T-cell (primary cell): ENCODE data around the gene COG3. TPM values are rescaled to one million over a fixed set of nuclear protein-coding genes. Genes with fewer than 3 reads are reported as not detected.
A peak's percentile ranks its signal among the peaks of the same experiment; 100 is the strongest.

Experiments used
- ATAC-seq, 4 experiments: fragments of 200-7000 bp in 3 of 4; fragments of 150-1000 bp in 1 of 4; cut with Tn5 transposase; replicated peaks in 1 of 4; 1 replicate in 3 of 4; 2 replicates in 1 of 4; pipeline ENCODE4 v1.10.0; 2021; ENCODE audit warnings: moderate library complexity in 3 of 4, mild to moderate bottlenecking in 2 of 4, moderate number of reproducible peaks in 1 of 4
- CTCF ChIA-PET, 2 donors: fragments of 300-600 bp; sonication (Branson Sonifier 250); formaldehyde crosslinking; loops; one replicate each; lab custom pipeline; 2022; ENCODE audit warnings: antibody characterized with exemption in 2 of 2; lab: Charles Lee
- POLR2A ChIA-PET, 2 donors: fragments of 300-600 bp; sonication (Branson Sonifier 250); formaldehyde crosslinking; loops; one replicate each; lab custom pipeline; 2022; ENCODE audit warnings: antibody characterized with exemption in 2 of 2; lab: Charles Lee
- DNase-seq, 35 experiments: peaks; one replicate each; pipeline versions ENCODE4 v3.0.0 to v3.0.0-alpha.2; 2013 to 2023
- H3K27ac ChIP-seq: one replicate; pipeline ENCODE4 v1.5.1; 2013; ENCODE audit warnings: low read length
- H3K27me3 ChIP-seq, 2 experiments: replicated peaks in 1 of 2; 1 replicate in 1 of 2; 2 replicates in 1 of 2; pipeline versions ENCODE4 v1.6.1 to v1.7.0; 2013; ENCODE audit warnings: low read length in 1 of 2, mixed read lengths in 1 of 2; ENCODE audit not compliant: control insufficient read depth in 2 of 2, insufficient read depth in 2 of 2; ENCODE audit errors: extremely low read depth in 1 of 2
- H3K36me3 ChIP-seq, 2 donors: 1 replicate in 1 of 2; 2 replicates in 1 of 2; pipeline versions ENCODE4 v1.6.1 to v1.7.0; 2013; ENCODE audit warnings: low read length in 1 of 2; ENCODE audit not compliant: control insufficient read depth in 2 of 2, insufficient read depth in 1 of 2; ENCODE audit errors: extremely low read depth in 1 of 2
- H3K4me1 ChIP-seq, 2 experiments: 1 replicate in 1 of 2; 2 replicates in 1 of 2; pipeline versions ENCODE4 v1.6.1 to v1.7.0; 2013; ENCODE audit warnings: low read length in 2 of 2, mixed read lengths in 1 of 2; ENCODE audit not compliant: insufficient read depth in 2 of 2, control insufficient read depth in 1 of 2; ENCODE audit errors: extremely low read depth in 1 of 2
- H3K4me3 ChIP-seq, 2 donors: 1 replicate in 1 of 2; 2 replicates in 1 of 2; pipeline versions ENCODE4 v1.5.1 to v1.7.0; 2013; ENCODE audit warnings: mild to moderate bottlenecking in 2 of 2, low read length in 1 of 2, moderate library complexity in 1 of 2; ENCODE audit not compliant: control insufficient read depth in 1 of 2; ENCODE audit errors: extremely low read depth in 1 of 2
- H3K9me3 ChIP-seq: 2 replicates; pipeline ENCODE4 v1.7.0; 2013
- H3K27ac Mint-ChIP-seq, 2 donors: one replicate each; pipeline ENCODE4 v1.8.0; 2020 to 2021; ENCODE audit warnings: mild to moderate bottlenecking in 2 of 2, mixed read lengths in 2 of 2
- H3K27me3 Mint-ChIP-seq, 2 donors: one replicate each; pipeline ENCODE4 v1.8.0; 2021 to 2022; ENCODE audit warnings: mixed read lengths in 2 of 2
- H3K36me3 Mint-ChIP-seq: one replicate; pipeline ENCODE4 v1.8.0; 2021; ENCODE audit warnings: mixed read lengths
- H3K4me1 Mint-ChIP-seq, 3 donors: one replicate each; pipeline ENCODE4 v1.8.0; 2020 to 2022; ENCODE audit warnings: mixed read lengths in 3 of 3, mild to moderate bottlenecking in 1 of 3
- H3K4me3 Mint-ChIP-seq, 3 donors: one replicate each; pipeline ENCODE4 v1.8.0; 2020 to 2022; ENCODE audit warnings: mild to moderate bottlenecking in 3 of 3, mixed read lengths in 3 of 3, moderate library complexity in 3 of 3
- H3K9me3 Mint-ChIP-seq, 3 donors: one replicate each; pipeline ENCODE4 v1.8.0; 2020 to 2022; ENCODE audit warnings: mixed read lengths in 3 of 3
- WGBS: methylation state at CpG from one replicate; pipeline ENCODE4 v1.1.5; 2013; ENCODE audit warnings: missing lambda C conversion rate; ENCODE audit not compliant: insufficient coverage; 5-methylcytosine and 5-hydroxymethylcytosine counted together
- total RNA-seq, 35 experiments: library from RNA in 6 of 35; stranded (reverse) in 6 of 35; fragments of 120-200 nt in 1 of 35; gene quantifications; one replicate each; pipeline versions ENCODE4 v1.2.1 to v1.2.4 and lab custom pipeline; 2013 to 2026

The COG3 gene
- total RNA-seq, 5 donors from 2014 or later (not counting 1 experiment from before 2014, with no cell fraction given) = 40.0 to 47.0 (median 42.3) TPM

GRCh38 chr13:45518525-45519245 lies 53.9 kb downstream of the COG3 start:
- no peak for ATAC-seq
- 88% methylated on average over 4 of the region's 4 CpGs for WGBS
- no peak for DNase-seq
- ChIA-PET POLR2A (no interaction called here), CTCF (interaction anchor here in 1 of 2 donors (0.5 kb wide), 1 partner anchor 147 kb away, joined by 8 read pairs; no protein-coding TSS in a partner anchor)
- no peak overlapping the region for H3K27ac ChIP-seq
- Mint-ChIP-seq H3K4me3 (no peak overlapping the region), H3K4me1 (peaks cover 3 to 15% (median 5%) of the 10 kb centered on the region in 3 donors), H3K9me3 (no peaks in the 10 kb centered on the region), H3K27ac (no peak overlapping the region), H3K27me3 (no peaks in the 10 kb centered on the region), H3K36me3 (peaks cover 59% of the 10 kb centered on the region)
- H3K4me3 ChIP-seq = no peak overlapping the region
- H3K9me3 ChIP-seq = no peaks in the 10 kb centered on the region
- H3K27me3 ChIP-seq = no peaks in the 10 kb centered on the region
- peaks cover 3 to 67% of the 10 kb centered on the region in 2 donors for H3K36me3 ChIP-seq
- H3K4me1 ChIP-seq = no peaks in the 10 kb centered on the region

DNA sequence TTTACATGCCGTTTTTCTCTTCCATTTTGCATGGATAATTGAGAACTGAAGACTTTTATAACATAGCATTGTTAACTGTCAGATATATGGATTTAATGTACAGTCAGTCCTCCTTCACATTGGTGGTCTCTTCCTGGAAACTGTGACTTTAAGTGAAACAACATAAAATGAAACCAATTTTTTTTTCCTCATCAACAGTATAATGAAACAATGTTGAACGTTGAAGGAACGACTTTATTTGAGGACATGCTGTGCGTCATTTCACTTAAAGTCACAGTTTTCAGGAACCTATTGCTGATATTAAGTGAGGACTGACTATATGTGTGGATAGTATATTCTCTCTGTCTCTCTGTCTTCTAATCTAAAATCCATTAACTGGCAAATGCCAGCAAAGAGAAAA lies 54.8 kb downstream of the COG3 start:
- peaks cover 64% of the 10 kb centered on the region for H3K36me3 Mint-ChIP-seq
- H3K27ac ChIP-seq = no peak overlapping the region
- H3K27ac Mint-ChIP-seq = no peak overlapping the region
- H3K27me3 Mint-ChIP-seq = no peaks in the 10 kb centered on the region
- no CpG with 5 or more reads among the region's 4 CpGs for WGBS
- H3K4me3 ChIP-seq = no peak overlapping the region
- no peaks in the 10 kb centered on the region for H3K9me3 Mint-ChIP-seq
- peaks cover 3 to 70% of the 10 kb centered on the region in 2 donors for H3K36me3 ChIP-seq
- no peaks in the 10 kb centered on the region for H3K4me1 ChIP-seq
- no peaks in the 10 kb centered on the region for H3K9me3 ChIP-seq
- ATAC-seq = no peak
- ChIA-PET CTCF (no interaction called here), POLR2A (no interaction called here)
- no peak for DNase-seq
- H3K4me1 Mint-ChIP-seq = peaks cover 3 to 15% (median 5%) of the 10 kb centered on the region in 3 donors
- H3K4me3 Mint-ChIP-seq = no peak overlapping the region
- H3K27me3 ChIP-seq = no peaks in the 10 kb centered on the region

DNA sequence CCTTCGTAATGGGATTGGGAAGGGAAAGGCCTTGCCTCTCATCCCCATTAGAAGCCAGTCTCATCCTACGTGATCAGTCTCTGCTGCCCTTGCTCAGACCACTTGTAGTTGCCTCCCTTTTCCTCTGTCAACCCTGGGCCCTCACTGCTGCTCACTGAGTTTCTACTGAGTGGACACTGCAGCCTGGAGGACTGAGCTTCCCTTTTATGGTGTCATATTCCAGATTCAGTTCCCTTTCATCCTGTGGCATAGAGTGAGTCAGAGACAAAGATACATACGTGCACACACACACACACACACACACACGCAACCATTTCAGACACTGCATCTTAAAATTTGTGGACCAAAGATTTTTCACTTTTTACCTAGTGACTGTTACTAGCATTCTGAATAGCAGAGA lies 56.6 kb downstream of the COG3 start:
- no peak overlapping the region for H3K27ac Mint-ChIP-seq
- peaks cover 9 to 70% of the 10 kb centered on the region in 2 donors for H3K36me3 ChIP-seq

GRCh38 chr13:45522571-45522970 lies 57.8 kb downstream of the COG3 start:
- Histone ChIP-seq H3K36me3 (peaks cover 9 to 70% of the 10 kb centered on the region in 2 donors), H3K4me1 (no peaks in the 10 kb centered on the region), H3K27me3 (no peaks in the 10 kb centered on the region), H3K27ac (no peak overlapping the region), H3K4me3 (no peak overlapping the region), H3K9me3 (no peaks in the 10 kb centered on the region)
- H3K27ac Mint-ChIP-seq = peak overlapping the region; percentile 8 to 20
- ATAC-seq (no peak), DNase-seq (no peak)
- H3K9me3 Mint-ChIP-seq = no peaks in the 10 kb centered on the region
- no peaks in the 10 kb centered on the region for H3K27me3 Mint-ChIP-seq
- ChIA-PET CTCF (interaction anchor here in 1 of 2 donors (0.6 kb wide), 1 partner anchor 23 kb away, joined by 3 read pairs; no protein-coding TSS in a partner anchor), POLR2A (no interaction called here)
- peaks cover 2 to 12% (median 5%) of the 10 kb centered on the region in 3 donors for H3K4me1 Mint-ChIP-seq
- H3K4me3 Mint-ChIP-seq = no peak overlapping the region
- peaks cover 63% of the 10 kb centered on the region for H3K36me3 Mint-ChIP-seq
- 100% methylated on average over 1 of the region's 2 CpGs for WGBS

More for the DNA sequence above, 56.6 kb downstream of the COG3 start:
- Mint-ChIP-seq H3K4me1 (peaks cover 3 to 12% (median 5%) of the 10 kb centered on the region in 3 donors), H3K27me3 (no peaks in the 10 kb centered on the region), H3K9me3 (no peaks in the 10 kb centered on the region), H3K36me3 (peaks cover 68% of the 10 kb centered on the region), H3K4me3 (no peak overlapping the region)
- Histone ChIP-seq H3K4me3 (no peak overlapping the region), H3K4me1 (no peaks in the 10 kb centered on the region), H3K27ac (no peak overlapping the region), H3K27me3 (no peaks in the 10 kb centered on the region), H3K9me3 (no peaks in the 10 kb centered on the region)
- 93% methylated on average over 3 of the region's 4 CpGs for WGBS
- POLR2A ChIA-PET = interaction anchor here in 1 of 2 donors (0.6 kb wide), 1 partner anchor 759 kb away, joined by 4 read pairs; no protein-coding TSS in a partner anchor
- DNase-seq = no peak
- CTCF ChIA-PET = interaction anchor here in 1 of 2 donors (0.6 kb wide), 1 partner anchor 617 kb away, joined by 4 read pairs; no protein-coding TSS in a partner anchor
- ATAC-seq = no peak

DNA sequence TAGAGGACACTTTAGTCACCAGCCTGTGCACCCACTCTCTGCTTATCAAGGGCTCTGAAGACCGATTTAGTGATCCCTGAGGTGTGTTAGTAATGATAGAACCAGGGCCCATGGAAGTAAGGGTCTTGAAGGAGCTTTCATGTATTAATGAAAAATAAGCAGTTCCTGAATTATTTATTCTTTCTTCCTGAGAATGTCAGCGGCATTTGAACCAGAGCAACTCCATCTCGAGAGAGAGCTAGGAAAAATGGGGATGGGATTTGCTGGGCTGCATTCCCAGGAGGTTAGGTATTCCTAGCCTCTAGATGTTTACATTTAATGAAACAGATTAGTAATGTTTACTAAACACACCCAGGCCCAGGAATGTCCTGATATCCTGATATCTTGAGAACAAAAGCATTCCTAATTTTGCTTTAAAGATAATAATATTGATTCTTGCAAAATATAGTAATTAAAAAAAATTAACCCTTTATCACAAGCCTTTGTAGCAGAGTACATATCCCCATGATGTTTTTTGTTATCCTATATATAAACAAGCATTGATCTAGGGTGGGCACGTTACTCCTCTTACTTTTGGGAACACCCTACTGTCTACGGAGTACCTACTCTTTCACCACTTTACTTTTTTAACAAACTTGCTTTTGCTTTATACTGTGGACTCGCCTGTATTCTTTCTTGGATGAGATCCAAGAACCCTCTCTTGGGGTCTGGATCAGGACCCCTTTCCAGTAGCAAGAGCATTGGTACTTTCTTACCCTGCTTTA lies 63.1 kb downstream of the COG3 start:
- CTCF ChIA-PET = no interaction called here
- peaks cover 0 to 2% (median 0%) of the 10 kb centered on the region in 3 donors for H3K4me1 Mint-ChIP-seq
- H3K36me3 Mint-ChIP-seq = peaks cover 48% of the 10 kb centered on the region

GRCh38 chr13:45529758-45530157 lies 65.0 kb downstream of the COG3 start:
- H3K4me1 ChIP-seq = no peaks in the 10 kb centered on the region
- no peaks in the 10 kb centered on the region for H3K27me3 ChIP-seq
- CTCF ChIA-PET = interaction anchor here in 1 of 2 donors (0.7 kb wide), 1 partner anchor 792 kb away, joined by 3 read pairs; no protein-coding TSS in a partner anchor
- Mint-ChIP-seq H3K27me3 (no peaks in the 10 kb centered on the region), H3K9me3 (no peaks in the 10 kb centered on the region), H3K4me3 (no peak overlapping the region), H3K4me1 (peaks cover 0 to 2% (median 0%) of the 10 kb centered on the region in 3 donors), H3K36me3 (peaks cover 58% of the 10 kb centered on the region), H3K27ac (no peak overlapping the region)
- DNase-seq = no peak
- no peaks in the 10 kb centered on the region for H3K9me3 ChIP-seq
- POLR2A ChIA-PET = no interaction called here
- no peak overlapping the region for H3K4me3 ChIP-seq
- peaks cover 3 to 77% of the 10 kb centered on the region in 2 donors for H3K36me3 ChIP-seq
- no peak for ATAC-seq
- no peak overlapping the region for H3K27ac ChIP-seq
- no CpG with 5 or more reads among the region's 3 CpGs for WGBS

More for the DNA sequence above, 63.1 kb downstream of the COG3 start:
- no peak for DNase-seq
- H3K27ac Mint-ChIP-seq = peak overlapping the region in 1 of 2 donors; percentile 40
- no peaks in the 10 kb centered on the region for H3K27me3 ChIP-seq
- H3K36me3 ChIP-seq = peaks cover 5 to 68% of the 10 kb centered on the region in 2 donors
- H3K4me1 ChIP-seq = no peaks in the 10 kb centered on the region
- H3K4me3 ChIP-seq = no peak overlapping the region
- no peaks in the 10 kb centered on the region for H3K27me3 Mint-ChIP-seq
- 100% methylated on average over 3 of the region's 6 CpGs for WGBS
- ATAC-seq = no peak
- POLR2A ChIA-PET = interaction anchor here in 1 of 2 donors (0.7 kb wide), 1 partner anchor 481 kb away, joined by 3 read pairs; no protein-coding TSS in a partner anchor
- H3K9me3 Mint-ChIP-seq = no peaks in the 10 kb centered on the region
- H3K27ac ChIP-seq = no peak overlapping the region
- H3K4me3 Mint-ChIP-seq = no peak overlapping the region
- no peaks in the 10 kb centered on the region for H3K9me3 ChIP-seq
